Muscle of leg (tissue), 11 donors: ENCODE data around the gene CTSA. TPM values are rescaled to one million over a fixed set of nuclear protein-coding genes. Genes with fewer than 3 reads are reported as not detected.

ENCODE experiments used
- DNase-seq: peaks from one replicate; pipeline ENCODE4 v3.0.0; 2013
- H3K27ac ChIP-seq: one replicate; pipeline ENCODE4 v1.5.1; 2013; ENCODE audit warnings: mild to moderate bottlenecking, low read length, control low read depth
- H3K27me3 ChIP-seq: one replicate; pipeline ENCODE4 v1.6.1; 2013; ENCODE audit warnings: low read length; ENCODE audit not compliant: control insufficient read depth, insufficient read depth
- H3K36me3 ChIP-seq: one replicate; pipeline ENCODE4 v1.6.1; 2013; ENCODE audit warnings: low read length; ENCODE audit not compliant: control insufficient read depth, insufficient read depth
- H3K4me1 ChIP-seq: one replicate; pipeline ENCODE4 v1.6.1; 2013; ENCODE audit warnings: low read length; ENCODE audit not compliant: control insufficient read depth, insufficient read depth
- H3K4me3 ChIP-seq: one replicate; pipeline ENCODE4 v1.5.1; 2013; ENCODE audit warnings: low read length, control low read depth
- H3K9me3 ChIP-seq: replicated peaks from 2 replicates; pipeline ENCODE4 v1.6.1; 2013; ENCODE audit warnings: low read depth, low read length; ENCODE audit not compliant: control insufficient read depth
- WGBS: methylation state at CpG from one replicate; pipeline ENCODE4 v1.1.5; 2013; ENCODE audit warnings: missing lambda C conversion rate; ENCODE audit not compliant: insufficient coverage; 5-methylcytosine and 5-hydroxymethylcytosine counted together
- polyA plus RNA-seq, 8 donors: library from polyadenylated mRNA; unstranded; fragments of 120-200 nt; gene quantifications; one replicate each; pipeline versions ENCODE4 v1.2.1 to v1.2.3, GENCODE V29; 2013; ENCODE audit warnings: inconsistent platforms in 1 of 8, low replicate concordance in 1 of 8; ENCODE audit not compliant: insufficient read length in 8 of 8, insufficient read depth in 1 of 8
- total RNA-seq: library from RNA; stranded (reverse); fragments of 120-200 nt; gene quantifications from one replicate; pipeline ENCODE4 v1.2.4, GENCODE V29; 2013

Gene CTSA
- total and polyA plus RNA-seq, 9 donors: 38.9 to 97.4 (median 66.5) TPM

DNA sequence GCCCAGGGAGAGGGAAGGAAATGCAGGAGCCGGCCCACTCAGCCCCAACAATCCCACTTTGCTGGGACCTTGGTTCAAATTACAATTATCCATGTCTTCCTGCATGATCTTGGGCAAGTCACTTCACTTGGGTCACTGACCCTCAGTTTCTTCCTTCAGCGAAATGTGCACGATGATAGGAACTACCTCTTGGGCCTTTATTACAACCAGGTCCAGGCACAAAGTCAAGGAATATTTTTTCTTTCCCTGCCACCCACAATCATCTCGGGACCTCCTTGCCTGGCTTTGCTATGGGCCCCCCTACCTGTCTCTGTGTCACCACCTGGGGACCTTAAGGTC lies 21.2 kb downstream of the CTSA start:
- Histone ChIP-seq H3K4me1 (peaks cover 18% of the 10 kb centered on the region), H3K27me3 (peaks cover 16% of the 10 kb centered on the region), H3K36me3 (no peaks in the 10 kb centered on the region), H3K9me3 (no peaks in the 10 kb centered on the region), H3K27ac (peak overlapping the region; percentile 8), H3K4me3 (peak overlapping the region; percentile 31)
- 13% methylated on average over 3 of the region's 4 CpGs for WGBS
- DNase-seq: no peak

GRCh38 chr20:45913116-45913515 lies 22.0 kb downstream of the CTSA start:
- peaks cover 16% of the 10 kb centered on the region for H3K27me3 ChIP-seq
- H3K4me1 ChIP-seq: peaks cover 25% of the 10 kb centered on the region
- H3K9me3 ChIP-seq: no peaks in the 10 kb centered on the region
- no peak overlapping the region for H3K4me3 ChIP-seq
- no peak overlapping the region for H3K27ac ChIP-seq
- H3K36me3 ChIP-seq: no peaks in the 10 kb centered on the region
- no peak for DNase-seq
- WGBS: no CpG with 5 or more reads among the region's 5 CpGs

DNA sequence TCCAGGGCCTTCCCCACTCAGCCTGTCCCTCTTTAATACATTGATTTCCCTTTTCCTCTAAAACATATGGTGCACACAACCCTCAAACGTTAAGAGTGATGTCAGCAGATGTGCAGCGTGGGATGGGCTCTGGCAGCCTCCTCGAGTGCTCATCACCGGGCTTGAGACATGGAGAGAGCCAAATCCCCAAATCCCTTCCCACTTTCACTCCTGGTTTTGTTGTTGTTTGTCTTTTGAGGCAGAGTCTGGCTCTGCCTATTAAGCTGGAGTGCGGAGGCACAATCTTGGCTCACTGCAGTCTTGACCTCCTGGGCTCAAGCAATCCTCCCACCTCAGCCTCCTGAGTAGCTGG lies 26.6 kb downstream of the CTSA start:
- 20% methylated on average over 2 of the region's 5 CpGs for WGBS
- Histone ChIP-seq H3K27ac (peak overlapping the region; percentile 80), H3K27me3 (peaks cover under 1% of the 10 kb centered on the region), H3K4me1 (peaks cover 32% of the 10 kb centered on the region), H3K36me3 (no peaks in the 10 kb centered on the region), H3K4me3 (no peak overlapping the region), H3K9me3 (no peaks in the 10 kb centered on the region)
- DNase-seq: peak; percentile 91

GRCh38 chr20:45918182-45918737 lies 27.1 kb downstream of the CTSA start:
- H3K4me3 ChIP-seq: no peak overlapping the region
- DNase-seq: peak; percentile 74
- no peaks in the 10 kb centered on the region for H3K27me3 ChIP-seq
- 0% methylated on average over 2 of the region's 5 CpGs for WGBS
- H3K9me3 ChIP-seq: no peaks in the 10 kb centered on the region
- H3K36me3 ChIP-seq: no peaks in the 10 kb centered on the region
- H3K4me1 ChIP-seq: peaks cover 32% of the 10 kb centered on the region
- H3K27ac ChIP-seq: peak overlapping the region; percentile 80

- 84% methylated on average over 4 of the region's 12 CpGs for WGBS
- H3K9me3 ChIP-seq: no peaks in the 10 kb centered on the region
- peak overlapping the region; percentile 80 for H3K27ac ChIP-seq
- H3K36me3 ChIP-seq: no peaks in the 10 kb centered on the region
- H3K4me1 ChIP-seq: peaks cover 33% of the 10 kb centered on the region
- H3K4me3 ChIP-seq: no peak overlapping the region
- no peak for DNase-seq
- no peaks in the 10 kb centered on the region for H3K27me3 ChIP-seq
Measured at GRCh38 chr20:45918779-45919537, 27.8 kb downstream of the CTSA start.

- Histone ChIP-seq H3K27ac (peak overlapping the region; percentile 69), H3K4me1 (peaks cover 41% of the 10 kb centered on the region), H3K36me3 (no peaks in the 10 kb centered on the region), H3K9me3 (no peaks in the 10 kb centered on the region), H3K4me3 (no peak overlapping the region), H3K27me3 (no peaks in the 10 kb centered on the region)
- whole genome bisulfite sequencing: 3% methylated on average over 5 of the region's 11 CpGs
- peak; percentile 91 for DNase-seq
Measured at GRCh38 chr20:45919542-45920399, 28.6 kb downstream of the CTSA start.

DNA sequence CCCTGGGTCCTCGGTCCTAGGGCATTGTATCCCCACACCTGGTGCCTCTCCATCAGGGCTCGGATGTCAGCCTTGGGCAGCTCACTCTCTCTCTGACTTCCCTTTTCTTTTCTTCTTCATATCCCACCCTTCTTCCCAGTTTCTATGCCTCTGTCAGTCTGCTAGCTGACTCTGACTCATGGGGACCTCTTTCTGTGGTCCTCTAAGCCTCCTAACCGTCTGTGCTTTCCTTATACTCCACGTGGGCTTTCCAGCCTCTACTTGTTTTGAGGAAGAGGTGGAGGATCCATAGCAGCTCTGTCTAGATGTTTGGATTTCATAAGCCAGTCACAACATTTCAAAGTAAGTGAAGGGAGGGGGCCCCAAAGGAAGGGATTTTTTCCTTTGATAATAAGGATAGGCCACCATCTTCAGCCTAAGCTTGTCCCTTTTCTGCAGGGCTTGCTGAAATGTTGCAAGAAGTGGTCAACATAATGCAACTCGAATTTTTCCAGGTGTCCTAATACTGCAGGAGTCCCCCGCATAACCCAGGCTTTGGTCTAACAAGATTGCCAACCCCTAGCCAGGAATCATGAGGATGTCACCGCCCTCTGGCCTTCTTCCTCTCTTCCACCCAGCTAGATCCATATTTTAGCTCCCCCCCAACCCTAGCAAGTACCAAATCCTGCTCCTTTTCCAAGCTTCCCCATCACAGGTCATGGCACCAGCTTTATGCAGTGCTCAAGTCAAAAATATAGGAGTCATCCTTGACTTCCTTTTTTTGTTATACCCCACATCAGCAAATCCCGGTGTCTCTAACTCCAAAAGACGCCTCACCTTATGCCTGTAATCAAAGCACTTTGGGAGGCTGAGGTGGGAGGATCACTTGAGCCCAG lies 29.6 kb downstream of the CTSA start:
- H3K4me1 ChIP-seq: peaks cover 50% of the 10 kb centered on the region
- H3K9me3 ChIP-seq: no peaks in the 10 kb centered on the region
- DNase-seq: no peak
- 77% methylated on average over 5 of the region's 9 CpGs for WGBS
- peak overlapping the region; percentile 69 for H3K27ac ChIP-seq
- H3K4me3 ChIP-seq: no peak overlapping the region
- H3K36me3 ChIP-seq: no peaks in the 10 kb centered on the region
- H3K27me3 ChIP-seq: no peaks in the 10 kb centered on the region

DNA sequence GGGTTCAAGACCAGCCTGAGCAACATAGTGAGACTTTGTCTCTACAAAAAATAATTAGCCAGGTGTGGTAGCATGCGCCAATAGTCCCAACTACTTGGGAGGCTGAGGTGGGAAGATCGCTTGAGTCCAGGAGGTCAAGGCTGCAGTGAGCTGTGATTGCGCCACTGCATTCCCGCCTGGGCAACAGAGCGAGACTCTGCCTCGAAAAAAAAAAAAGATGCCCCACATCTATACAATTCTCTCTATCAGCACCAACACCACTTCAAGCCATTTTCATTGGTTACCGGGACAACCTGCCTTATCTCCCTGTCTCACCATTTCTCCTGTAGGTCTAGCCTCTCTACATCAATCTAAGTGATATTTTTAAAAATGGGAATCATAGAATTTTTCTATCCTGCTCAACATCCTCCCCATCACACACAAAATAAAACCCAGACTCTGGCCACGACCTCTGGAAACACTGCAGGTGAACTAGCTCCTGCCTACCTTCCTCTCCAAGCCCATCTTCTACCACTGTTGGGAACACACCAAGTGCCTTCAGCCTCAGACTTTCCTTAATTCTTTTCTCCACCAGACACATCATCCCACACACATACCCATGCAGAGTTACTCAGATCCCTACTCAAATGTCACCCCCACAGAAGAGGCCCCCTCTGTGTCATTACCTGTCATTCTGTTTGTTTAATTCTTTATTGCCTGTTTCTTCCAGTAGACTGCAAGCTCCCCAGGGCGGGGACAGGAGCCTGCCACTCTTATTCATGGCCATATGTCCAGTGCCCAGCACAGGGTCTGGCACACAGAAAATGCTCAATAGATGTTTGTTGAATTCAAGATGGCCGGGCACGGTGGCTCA lies 30.4 kb downstream of the CTSA start:
- Histone ChIP-seq H3K4me1 (peaks cover 51% of the 10 kb centered on the region), H3K27ac (no peak overlapping the region)
- WGBS: 88% methylated on average over 3 of the region's 11 CpGs

More for the DNA sequence above, 30.4 kb downstream of the CTSA start:
- H3K4me3 ChIP-seq: no peak overlapping the region
- no peaks in the 10 kb centered on the region for H3K27me3 ChIP-seq
- no peaks in the 10 kb centered on the region for H3K36me3 ChIP-seq
- no peaks in the 10 kb centered on the region for H3K9me3 ChIP-seq
- DNase-seq: no peak
